Spleen (tissue), 11 donors: ENCODE results near the gene MAPK10. TPM values are rescaled to one million over a fixed set of nuclear protein-coding genes. Genes with fewer than 3 reads are reported as not detected.

Source experiments
- DNase-seq: peaks from one replicate; pipeline ENCODE4 v3.0.0-alpha.2; 2020
- H3K27ac ChIP-seq, 8 donors: fragments of 200-600 bp; sonication (generic) in 7 of 8; 1 replicate in 4 of 8; 2 replicates in 4 of 8; pipeline versions ENCODE4 v1.5.0 to v1.8.0; 2016 to 2021; ENCODE audit warnings: inconsistent platforms in 4 of 8, mild to moderate bottlenecking in 4 of 8, moderate library complexity in 1 of 8
- H3K27me3 ChIP-seq, 7 donors: fragments of 200-600 bp; sonication (generic) in 6 of 7; replicated peaks in 1 of 7; 1 replicate in 4 of 7; 2 replicates in 3 of 7; pipeline versions ENCODE4 v1.5.0 to v1.8.0; 2016 to 2021; ENCODE audit warnings: inconsistent platforms in 3 of 7, mild to moderate bottlenecking in 1 of 7
- H3K36me3 ChIP-seq, 6 donors: fragments of 200-600 bp; sonication (generic) in 5 of 6; 1 replicate in 4 of 6; 2 replicates in 2 of 6; pipeline versions ENCODE4 v1.5.0 to v1.8.0; 2016 to 2021; ENCODE audit warnings: inconsistent platforms in 2 of 6
- H3K4me1 ChIP-seq, 6 donors: fragments of 200-600 bp; sonication (generic) in 5 of 6; 1 replicate in 3 of 6; 2 replicates in 3 of 6; pipeline versions ENCODE4 v1.5.0 to v1.8.0; 2016 to 2021; ENCODE audit warnings: inconsistent platforms in 3 of 6
- H3K4me3 ChIP-seq, 8 donors: fragments of 200-600 bp; sonication (generic) in 7 of 8; 1 replicate in 4 of 8; 2 replicates in 4 of 8; pipeline versions ENCODE4 v1.5.0 to v1.8.0; 2016 to 2021; ENCODE audit warnings: inconsistent platforms in 4 of 8, mild to moderate bottlenecking in 4 of 8, moderate library complexity in 2 of 8
- H3K9me3 ChIP-seq, 8 donors: fragments of 200-600 bp; sonication (generic) in 7 of 8; 1 replicate in 4 of 8; 2 replicates in 4 of 8; pipeline versions ENCODE4 v1.5.0 to v1.8.0; 2016 to 2021; ENCODE audit warnings: inconsistent platforms in 4 of 8
- CTCF ChIP-seq, 11 experiments: fragments of 200-600 bp in 7 of 11; fragments of 450-650 bp in 4 of 11; sonication (generic) in 4 of 11; IDR thresholded peaks in 8 of 11; conservative IDR thresholded peaks in 3 of 11; 1 replicate in 7 of 11; 2 replicates in 4 of 11; pipeline versions ENCODE4 v1.4.0 to v1.8.0; 2016 to 2021; ENCODE audit warnings: antibody characterized with exemption in 11 of 11, inconsistent platforms in 4 of 11, mild to moderate bottlenecking in 1 of 11
- POLR2A ChIP-seq, 3 donors: fragments of 450-650 bp; IDR thresholded peaks; one replicate each; pipeline ENCODE4 v1.5.1; 2017; ENCODE audit warnings: antibody characterized with exemption in 3 of 3, mild to moderate bottlenecking in 1 of 3
- POLR2AphosphoS5 ChIP-seq, 3 donors: sonication (generic); formaldehyde crosslinking; IDR thresholded peaks; one replicate each; pipeline ENCODE4 v1.5.1; 2017; ENCODE audit warnings: antibody characterized with exemption in 3 of 3
- WGBS, 5 donors: extraction: QIAGEN DNeasy Blood & Tissue Kit in 3 of 5; methylation state at CpG; one replicate each; pipeline versions ENCODE4 v1.1.5 to v1.1.7; 2013 to 2018; 5-methylcytosine and 5-hydroxymethylcytosine counted together
- intact Hi-C: fragments of 100-400 bp; cut with DNase I; formaldehyde crosslinking; loops from one replicate; pipeline ENCODE4 v1.15.0; 2023; ENCODE audit warnings: low total_unique reads
- polyA plus RNA-seq, 3 donors: library from polyadenylated mRNA; stranded (reverse); fragments of 200-250 nt; gene quantifications; one replicate each; pipeline ENCODE4 v1.2.1, GENCODE V29; 2013
- total RNA-seq, 7 donors: library from RNA; depleted of rRNA in 3 of 7; stranded (reverse); fragments of >200 nt in 3 of 7; fragmentation: NEBNext Ultra II Directional in 4 of 7; extraction: Animal tissue kit (Norgen Biotek cat#: 25700) in 4 of 7; gene quantifications; one replicate each; pipeline versions ENCODE4 v1.1.0 to v1.2.1, GENCODE V29; 2016 to 2021
- donor health status: healthy with polysubstance abuse.
- donor health status: DM: no; HTN: no; CAD: no; lungs with moderate emphysema.
- donor health status: DM: no; HTN: no; CAD: no.
- donor health status: Bipolar disorder and iron deficiency.
- donor health status: healthy.
- donor health status: DM: no; HTN: no; CAD: no.
- donor health status: DM: yes; HTN: yes; CAD: no.

The MAPK10 gene
- total and polyA plus RNA-seq, 10 donors: 3.0 to 40.6 (median 15.2) TPM

DNA sequence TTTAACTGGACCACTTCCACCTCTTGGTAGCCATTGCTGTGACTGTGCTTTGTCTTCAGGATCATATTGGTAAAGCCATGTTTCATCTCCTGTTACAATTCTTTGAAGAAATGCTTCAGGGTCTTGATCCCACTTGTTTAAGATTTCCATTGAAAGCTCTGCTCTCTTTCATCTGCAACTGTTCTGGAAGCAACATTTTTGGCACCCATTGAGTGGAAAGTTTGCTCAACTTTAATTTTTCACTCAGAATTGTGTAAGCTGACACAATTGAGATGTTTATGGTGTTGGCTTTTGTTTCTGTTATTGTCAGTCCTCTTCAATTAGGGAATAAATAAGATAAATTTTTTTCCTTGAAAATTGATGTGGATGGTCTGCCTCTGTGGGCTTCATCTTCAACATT is 237.4 kb downstream of the MAPK10 start:
- no peak for DNase-seq
- intact Hi-C loops: no loop called here

GRCh38 chr4:86118711-86119110 is 241.1 kb downstream of the MAPK10 start:
- Histone ChIP-seq H3K4me1 (no peaks in the 10 kb centered on the region), H3K27me3 (no peaks in the 10 kb centered on the region), H3K36me3 (no peaks in the 10 kb centered on the region), H3K9me3 (no peaks in the 10 kb centered on the region), H3K4me3 (no peak overlapping the region), H3K27ac (no peak overlapping the region)
- intact Hi-C loops: no loop called here
- no peak for TF ChIP-seq CTCF (IDR thresholded peaks at IDR 0.05 in 8 of 11, conservative IDR thresholded peaks at IDR 0.05 in 3 of 11)
- no peak for TF ChIP-seq POLR2AphosphoS5 (IDR thresholded peaks at IDR 0.05)
- TF ChIP-seq POLR2A (IDR thresholded peaks at IDR 0.05): no peak
- DNase-seq: no peak

More for the DNA sequence above, 237.4 kb downstream of the MAPK10 start:
- H3K9me3 ChIP-seq: no peaks in the 10 kb centered on the region
- TF ChIP-seq POLR2AphosphoS5 (IDR thresholded peaks at IDR 0.05): no peak
- no peak for TF ChIP-seq POLR2A (IDR thresholded peaks at IDR 0.05)
- TF ChIP-seq CTCF (IDR thresholded peaks at IDR 0.05 in 8 of 11, conservative IDR thresholded peaks at IDR 0.05 in 3 of 11): no peak
- H3K4me1 ChIP-seq: no peaks in the 10 kb centered on the region
- no peaks in the 10 kb centered on the region for H3K27me3 ChIP-seq
- H3K27ac ChIP-seq: no peak overlapping the region
- no peaks in the 10 kb centered on the region for H3K36me3 ChIP-seq
- no peak overlapping the region for H3K4me3 ChIP-seq

DNA sequence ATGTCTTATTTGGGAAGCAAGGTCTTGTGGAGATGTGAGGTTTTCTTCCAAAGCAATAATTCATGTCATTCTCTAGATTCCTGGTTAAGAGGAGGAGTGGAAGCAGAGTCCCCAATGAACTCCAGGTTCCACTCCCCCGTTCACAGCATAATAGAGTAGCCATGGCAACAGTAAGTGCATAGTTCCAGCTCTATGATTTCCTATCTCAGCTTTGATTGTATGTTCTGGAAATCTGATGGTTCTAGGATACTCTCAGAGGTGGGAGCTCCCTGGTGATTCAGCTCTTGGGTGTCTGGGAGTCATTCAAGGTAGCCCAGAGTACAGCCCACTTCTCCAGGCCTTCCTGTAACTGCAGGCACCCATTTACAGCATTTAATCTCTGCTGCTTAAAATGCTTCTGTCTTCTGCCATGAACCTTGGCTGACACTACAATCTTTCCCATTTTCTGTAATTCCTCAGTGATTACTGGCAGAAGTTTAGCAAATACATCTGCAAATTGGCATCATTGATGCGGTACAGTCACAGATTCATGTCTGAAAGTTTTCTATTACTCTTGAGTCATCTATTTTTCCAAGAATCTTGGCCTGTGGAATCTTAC is 242.0 kb downstream of the MAPK10 start:
- Histone ChIP-seq H3K27me3 (no peaks in the 10 kb centered on the region), H3K9me3 (peaks cover 0 to 3% (median 0%) of the 10 kb centered on the region in 8 donors), H3K4me1 (no peaks in the 10 kb centered on the region), H3K27ac (no peak overlapping the region), H3K4me3 (no peak overlapping the region), H3K36me3 (no peaks in the 10 kb centered on the region)
- TF ChIP-seq POLR2AphosphoS5 (IDR thresholded peaks at IDR 0.05): no peak
- 61 to 83% (median 72%) methylated on average over 2 of the region's 2 CpGs for WGBS, 5 donors
- DNase-seq: no peak
- intact Hi-C loops: no loop called here

GRCh38 chr4:86114563-86114962 is 245.3 kb downstream of the MAPK10 start:
- Histone ChIP-seq H3K4me3 (no peak overlapping the region), H3K9me3 (peaks cover 0 to 25% (median 15%) of the 10 kb centered on the region in 8 donors), H3K36me3 (no peaks in the 10 kb centered on the region), H3K27me3 (no peaks in the 10 kb centered on the region), H3K27ac (no peak overlapping the region), H3K4me1 (no peaks in the 10 kb centered on the region)
- DNase-seq: no peak
- WGBS, 5 donors: 74 to 100% (median 78%) methylated on average over 1 to 2 of the region's 2 CpGs
- TF ChIP-seq CTCF (IDR thresholded peaks at IDR 0.05 in 8 of 11, conservative IDR thresholded peaks at IDR 0.05 in 3 of 11): no peak
- TF ChIP-seq POLR2AphosphoS5 (IDR thresholded peaks at IDR 0.05): no peak
- no peak for TF ChIP-seq POLR2A (IDR thresholded peaks at IDR 0.05)
- intact Hi-C loops: no loop called here

GRCh38 chr4:86108834-86109233 is 251.0 kb downstream of the MAPK10 start:
- TF ChIP-seq POLR2AphosphoS5 (IDR thresholded peaks at IDR 0.05): no peak
- TF ChIP-seq POLR2A (IDR thresholded peaks at IDR 0.05): no peak
- TF ChIP-seq CTCF (IDR thresholded peaks at IDR 0.05 in 8 of 11, conservative IDR thresholded peaks at IDR 0.05 in 3 of 11): no peak
- Histone ChIP-seq H3K36me3 (no peaks in the 10 kb centered on the region), H3K27me3 (no peaks in the 10 kb centered on the region), H3K4me1 (no peaks in the 10 kb centered on the region), H3K9me3 (peaks cover 0 to 25% (median 17%) of the 10 kb centered on the region in 8 donors), H3K27ac (no peak overlapping the region), H3K4me3 (no peak overlapping the region)
- intact Hi-C loops: no loop called here
- DNase-seq: no peak
- WGBS, 5 donors: 76 to 93% (median 81%) methylated on average over 2 of the region's 2 CpGs
